Measurements from ENCODE around the gene NEMP1.

The NEMP1 gene

GRCh38 chr12:57040211-57040610 is 38.4 kb downstream of the NEMP1 start:
- in situ Hi-C loops (cut with MboI; ENCODE audit: low sequenced_read_pairs), result no loop called here

DNA sequence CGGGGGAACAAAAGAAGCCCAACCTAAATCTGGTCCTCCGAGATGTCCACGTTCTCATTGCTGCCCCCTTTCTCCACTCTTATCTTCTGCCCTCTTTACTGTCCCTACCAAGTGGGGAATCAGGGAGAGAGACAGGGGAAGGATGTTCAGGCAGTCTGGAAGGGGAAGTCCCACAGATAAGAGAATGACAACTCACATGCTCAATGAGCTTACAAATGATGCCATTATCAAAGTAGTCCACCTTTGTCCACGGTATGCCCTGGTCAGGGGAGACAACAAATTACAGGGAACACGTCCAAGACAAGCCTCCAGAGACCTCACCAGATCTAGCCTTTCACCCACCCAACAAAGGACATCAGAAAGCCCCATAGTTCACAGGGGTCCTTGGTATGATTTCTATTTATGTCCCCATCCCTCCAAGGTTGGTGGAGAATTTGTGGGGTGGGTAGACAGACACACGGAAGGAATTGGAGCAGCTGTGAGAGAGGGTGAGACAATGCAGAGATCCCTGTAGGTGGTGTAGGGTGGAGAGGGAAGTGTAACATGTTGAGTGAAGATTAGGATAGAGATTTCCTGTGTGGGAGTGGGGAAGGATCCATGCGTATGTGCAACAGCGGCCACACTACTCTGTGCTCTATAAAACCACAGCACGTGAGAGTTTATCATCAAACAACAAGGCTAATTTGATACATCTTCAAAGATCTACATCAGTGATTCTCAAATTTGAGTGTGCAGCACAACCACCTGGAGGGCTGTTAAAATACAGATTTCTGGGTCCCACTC is 39.4 kb downstream of the NEMP1 start:
- in situ Hi-C loops (cut with MboI; ENCODE audit: low sequenced_read_pairs), result no loop called here

DNA sequence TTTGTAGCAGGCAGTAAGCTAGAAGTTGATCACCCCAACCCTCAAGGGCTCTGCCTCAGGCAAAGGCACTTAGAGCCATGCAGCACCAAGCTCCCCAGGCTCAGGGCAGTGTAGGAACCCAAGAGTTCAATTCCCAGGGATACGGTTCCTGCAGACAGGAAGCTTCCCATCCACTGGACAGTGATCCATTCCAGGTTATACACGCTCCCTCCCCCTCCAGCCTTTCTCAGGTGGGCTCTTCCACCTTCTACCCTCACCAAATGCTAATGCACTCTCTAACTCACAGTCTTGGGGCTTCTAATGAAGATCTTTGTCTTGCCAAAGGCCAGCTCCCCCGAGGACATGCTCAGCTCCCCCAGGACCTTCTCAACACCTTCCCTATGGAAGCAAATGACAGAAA is 41.3 kb downstream of the NEMP1 start:
- in situ Hi-C loops (cut with MboI; ENCODE audit: low sequenced_read_pairs), result no loop called here

DNA sequence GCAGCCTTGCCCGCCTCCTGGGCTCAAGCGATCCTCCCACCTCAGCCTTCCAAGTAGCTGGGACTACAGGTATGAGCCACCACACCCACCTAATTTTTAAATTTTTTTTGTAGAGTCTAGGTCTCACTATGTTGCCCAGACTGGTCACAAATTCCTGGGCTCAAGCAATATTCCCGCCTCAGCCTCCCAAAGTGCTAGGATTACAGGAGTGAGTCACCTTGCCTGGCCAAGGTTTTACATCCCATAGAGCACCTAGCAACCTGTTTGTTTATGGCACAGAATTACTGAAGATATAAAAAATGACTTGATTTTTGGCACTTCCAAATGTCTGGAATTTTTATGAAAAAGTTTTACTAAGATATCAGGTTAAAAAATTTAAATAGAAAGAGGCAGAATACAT is 45.2 kb downstream of the NEMP1 start:
- in situ Hi-C loops (cut with MboI; ENCODE audit: low sequenced_read_pairs), result no loop called here

DNA sequence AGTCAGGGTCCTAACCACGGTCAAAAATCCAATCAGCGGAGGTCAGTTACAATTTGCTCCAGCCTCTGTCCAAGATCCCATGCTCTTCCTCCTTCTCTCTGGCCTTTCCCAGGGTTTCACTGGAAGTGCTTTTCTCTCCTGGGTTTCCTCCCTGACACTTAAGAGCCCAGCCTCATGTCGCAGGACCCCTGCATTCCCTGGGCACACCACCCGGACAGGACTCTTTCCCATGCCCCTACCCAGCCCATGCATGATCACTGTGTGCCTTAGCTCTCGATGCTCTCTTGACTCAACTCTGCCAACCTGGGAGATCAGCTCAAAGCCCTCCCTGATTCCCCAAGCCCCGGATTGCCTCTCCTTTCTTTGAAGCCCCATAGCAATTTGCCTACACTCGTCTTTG is 46.8 kb downstream of the NEMP1 start:
- in situ Hi-C loops (cut with MboI; ENCODE audit: low sequenced_read_pairs), result no loop called here

- in situ Hi-C loops (cut with MboI; ENCODE audit: low sequenced_read_pairs), result no loop called here
Measured at GRCh38 chr12:57031138-57031725, 47.4 kb downstream of the NEMP1 start.

DNA sequence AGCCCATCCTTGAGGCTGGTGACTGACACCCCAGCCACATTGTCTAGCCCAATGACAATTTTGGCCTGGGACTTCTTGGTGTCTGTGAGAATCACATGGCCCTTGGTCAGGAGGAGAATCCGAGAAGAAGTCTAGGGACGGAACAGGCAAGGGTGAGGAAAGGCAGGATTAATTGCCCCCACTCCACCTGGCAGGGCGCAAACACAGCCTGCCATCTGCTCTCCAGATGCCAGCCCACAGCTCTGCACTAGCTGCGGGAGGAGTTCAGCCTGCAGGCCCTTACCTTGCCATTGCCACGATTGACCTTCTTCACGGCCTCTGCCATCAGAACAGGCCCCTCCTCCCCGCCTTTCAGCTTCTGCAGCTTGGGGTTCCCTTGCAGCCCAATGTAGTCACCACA is 49.1 kb downstream of the NEMP1 start:
- in situ Hi-C loops (cut with MboI; ENCODE audit: low sequenced_read_pairs), result no loop called here

GRCh38 chr12:57027805-57028153 is 50.8 kb downstream of the NEMP1 start:
- in situ Hi-C loops (cut with MboI; ENCODE audit: low sequenced_read_pairs), result no loop called here

GRCh38 chr12:57027011-57027804 is 51.4 kb downstream of the NEMP1 start:
- in situ Hi-C loops (cut with MboI; ENCODE audit: low sequenced_read_pairs), result no loop called here

DNA sequence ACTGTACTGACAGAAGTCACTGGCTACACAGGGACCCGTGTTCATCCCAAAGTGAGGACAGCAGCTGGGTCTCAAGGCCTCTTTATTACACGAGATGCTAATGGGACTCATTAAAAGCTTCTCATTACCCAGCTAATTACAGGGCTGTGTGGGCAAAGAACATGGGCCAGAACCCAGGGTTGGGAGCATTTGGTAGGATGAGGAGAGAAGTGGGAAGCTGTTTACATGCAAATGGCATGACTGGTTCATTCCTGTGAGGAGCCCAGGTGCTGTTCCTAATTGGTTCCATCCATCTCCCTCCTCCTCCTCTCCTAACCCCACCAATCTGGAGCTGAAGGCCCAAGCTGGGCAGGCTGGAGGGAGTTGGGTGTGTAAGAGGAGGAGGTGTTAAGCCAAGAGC is 53.4 kb downstream of the NEMP1 start:
- in situ Hi-C loops (cut with MboI; ENCODE audit: low sequenced_read_pairs), result no loop called here

- in situ Hi-C loops (cut with MboI; ENCODE audit: low sequenced_read_pairs), result loop anchor here (25.0 kb wide), 1 partner anchor 260 kb away; the partner anchor contains the start of genes HSD17B6 and PRIM1
Measured at GRCh38 chr12:57022324-57022723, 56.3 kb downstream of the NEMP1 start.

DNA sequence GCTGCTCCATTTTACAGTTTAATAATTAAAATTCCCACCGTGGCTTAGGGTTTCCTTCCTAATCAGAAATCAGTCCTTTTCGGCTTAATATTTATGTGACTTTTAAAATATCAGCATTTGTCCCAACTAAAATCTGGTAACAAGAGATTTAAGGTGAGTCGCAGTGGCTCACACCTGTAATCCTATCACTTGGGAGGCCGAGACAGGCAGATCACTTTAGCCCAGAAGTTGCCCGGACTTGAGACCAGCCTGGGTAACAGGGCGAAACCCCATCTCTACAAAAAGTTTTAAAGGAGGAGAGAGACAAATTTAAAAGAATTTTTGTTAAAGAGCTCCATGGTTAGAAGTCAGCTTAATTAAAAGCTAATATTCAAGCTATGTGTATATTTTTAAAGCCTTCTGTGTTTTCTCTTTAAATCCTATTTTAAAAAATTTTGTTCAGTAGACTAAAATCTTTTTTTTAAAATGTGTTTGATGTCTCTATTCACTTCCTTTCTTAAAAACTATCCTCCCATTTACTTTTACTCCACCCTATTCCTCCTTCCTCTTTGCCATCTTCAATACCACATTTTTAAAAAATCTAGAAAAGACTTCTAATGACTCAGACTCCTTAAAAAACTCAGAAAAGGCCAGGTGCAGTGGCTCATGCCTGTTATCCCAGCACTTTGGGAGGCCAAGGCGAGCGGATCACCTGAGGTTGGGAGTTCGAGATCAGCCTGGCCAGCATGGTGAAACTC is 58.4 kb downstream of the NEMP1 start:
- in situ Hi-C loops (cut with MboI; ENCODE audit: low sequenced_read_pairs), result loop anchor here (25.0 kb wide), 1 partner anchor 258 kb away; the partner anchor contains the start of genes HSD17B6 and PRIM1

DNA sequence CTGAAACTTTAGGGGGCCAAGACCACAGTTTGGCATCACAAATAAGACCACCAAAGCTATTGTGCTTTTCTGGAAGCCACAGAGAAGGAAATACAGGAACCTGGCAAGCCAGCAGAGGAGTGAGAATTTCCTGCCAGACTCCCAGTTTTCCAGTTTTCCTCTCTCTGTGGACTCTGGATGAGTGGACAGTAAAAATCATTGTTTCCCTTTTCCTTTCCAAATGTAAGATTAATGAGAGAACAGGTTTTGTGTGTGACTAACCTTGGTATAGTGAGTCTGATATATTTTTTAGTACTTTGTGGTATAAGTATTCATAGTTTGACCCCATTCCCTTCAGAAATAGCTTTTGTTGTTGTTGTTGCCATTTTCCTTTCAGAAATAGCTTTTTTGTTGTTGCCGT is 59.7 kb downstream of the NEMP1 start:
- in situ Hi-C loops (cut with MboI; ENCODE audit: low sequenced_read_pairs), result loop anchor here (25.0 kb wide), 1 partner anchor 257 kb away; the partner anchor contains the start of genes HSD17B6 and PRIM1

GRCh38 chr12:57018353-57018752 is 60.2 kb downstream of the NEMP1 start:
- in situ Hi-C loops (cut with MboI; ENCODE audit: low sequenced_read_pairs), result loop anchor here (25.0 kb wide), 1 partner anchor 256 kb away; the partner anchor contains the start of genes HSD17B6 and PRIM1

DNA sequence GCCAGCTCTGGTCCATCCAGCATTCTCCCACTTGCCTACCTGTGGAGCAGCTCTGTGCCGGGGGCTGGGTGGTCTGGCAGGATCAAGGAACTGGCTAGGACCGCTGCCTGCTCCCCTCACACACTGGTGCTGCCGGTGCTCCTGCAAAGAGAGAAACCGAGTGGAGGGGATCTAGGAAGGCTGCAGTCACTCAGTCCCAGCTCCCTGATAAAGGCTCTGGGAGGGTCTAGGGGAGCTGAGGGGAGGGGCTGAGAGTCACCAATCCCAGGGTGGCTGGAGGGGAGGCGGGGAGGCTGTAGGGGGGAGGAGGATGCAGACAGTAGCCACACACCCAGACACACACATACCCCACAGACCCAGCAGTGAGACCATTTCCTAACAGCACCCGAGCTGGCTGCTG is 62.2 kb downstream of the NEMP1 start, which contains the start of gene TAC3:
TAC3 (minus strand) TSS at position 182 of the 400 bp plus-strand sequence. CDS start 732 bp downstream, outside the sequence.
- in situ Hi-C loops (cut with MboI; ENCODE audit: low sequenced_read_pairs), result loop anchor here (25.0 kb wide), 1 partner anchor 254 kb away; the partner anchor contains the start of genes HSD17B6 and PRIM1

- in situ Hi-C loops (cut with MboI; ENCODE audit: low sequenced_read_pairs), result loop anchor here (25.0 kb wide), 1 partner anchor 251 kb away; the partner anchor contains the start of genes HSD17B6 and PRIM1
Measured at GRCh38 chr12:57012600-57013465, 65.8 kb downstream of the NEMP1 start.

- in situ Hi-C loops (cut with MboI; ENCODE audit: low sequenced_read_pairs), result loop anchor here (25.0 kb wide), 1 partner anchor 249 kb away; the partner anchor contains the start of genes HSD17B6 and PRIM1
Measured at GRCh38 chr12:57011438-57012424, 66.9 kb downstream of the NEMP1 start.

DNA sequence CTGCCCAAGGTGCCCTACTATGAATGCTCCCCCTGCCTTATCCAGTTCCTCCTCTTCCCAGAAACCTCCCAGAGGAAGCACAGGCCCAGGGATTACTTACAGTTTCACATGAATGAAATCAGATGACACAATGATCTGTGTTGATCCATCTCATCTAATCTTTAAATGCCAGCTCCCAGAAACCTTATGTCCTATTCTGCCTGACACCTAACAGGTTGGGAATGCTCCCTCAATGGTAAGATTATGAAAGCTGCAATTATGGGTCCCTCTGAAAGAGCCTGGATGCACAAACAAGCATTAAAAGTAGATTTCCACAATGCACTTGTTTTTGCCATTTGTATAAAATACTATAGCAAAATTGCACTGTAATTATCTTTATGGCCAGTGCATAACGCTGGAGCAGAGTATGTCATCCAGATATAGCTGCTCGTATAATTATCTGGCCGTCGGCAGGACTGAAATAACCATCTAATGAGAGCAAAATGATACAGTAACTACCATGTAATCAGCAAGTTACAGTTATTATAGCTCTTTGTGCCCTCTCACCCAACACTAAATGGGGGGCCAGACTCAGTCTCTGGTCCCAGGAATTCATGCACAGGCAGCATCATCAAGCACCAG is 67.9 kb downstream of the NEMP1 start:
- in situ Hi-C loops (cut with MboI; ENCODE audit: low sequenced_read_pairs), result loop anchor here (25.0 kb wide), 1 partner anchor 248 kb away; the partner anchor contains the start of genes HSD17B6 and PRIM1
